HG03175 (cell line): ENCODE data around the gene ARVCF.

ENCODE experiments used
- ATAC-seq: cut with Tn5 transposase; IDR thresholded peaks from one replicate; pipeline ENCODE4 v1.9.1; 2021; ENCODE audit warnings: mild to moderate bottlenecking, moderate library complexity; ENCODE audit not compliant: unreplicated experiment

Gene ARVCF

DNA sequence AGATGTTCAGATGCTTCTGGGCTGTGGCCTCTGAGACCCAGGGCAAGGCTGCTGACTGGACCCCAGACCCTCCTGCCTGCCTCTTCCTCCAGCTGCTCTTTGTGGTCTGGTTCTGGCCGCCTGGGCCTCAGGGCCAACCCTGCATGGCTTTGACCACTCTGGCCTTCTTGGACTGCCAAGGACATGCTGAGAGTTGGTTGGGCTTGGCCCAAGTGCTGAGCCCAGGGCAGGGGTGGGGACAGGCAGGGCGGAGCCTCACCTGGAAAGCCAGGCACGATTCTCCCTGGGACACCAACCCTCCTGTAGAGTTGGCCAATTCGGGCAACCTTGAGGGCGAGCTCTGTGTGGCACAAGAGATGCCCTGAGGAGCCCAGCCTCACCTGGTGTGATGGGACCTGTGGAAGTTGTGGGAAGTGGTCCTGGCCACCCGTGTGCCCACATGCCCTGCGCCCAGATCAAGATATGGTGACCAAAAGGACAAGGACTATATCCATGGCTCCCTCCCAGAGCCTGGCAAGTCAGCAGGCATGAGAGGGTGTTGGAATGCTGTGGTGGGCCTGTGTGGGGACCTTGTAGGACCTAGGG lies 15.9 kb upstream of the ARVCF start:
- ATAC-seq: no peak

DNA sequence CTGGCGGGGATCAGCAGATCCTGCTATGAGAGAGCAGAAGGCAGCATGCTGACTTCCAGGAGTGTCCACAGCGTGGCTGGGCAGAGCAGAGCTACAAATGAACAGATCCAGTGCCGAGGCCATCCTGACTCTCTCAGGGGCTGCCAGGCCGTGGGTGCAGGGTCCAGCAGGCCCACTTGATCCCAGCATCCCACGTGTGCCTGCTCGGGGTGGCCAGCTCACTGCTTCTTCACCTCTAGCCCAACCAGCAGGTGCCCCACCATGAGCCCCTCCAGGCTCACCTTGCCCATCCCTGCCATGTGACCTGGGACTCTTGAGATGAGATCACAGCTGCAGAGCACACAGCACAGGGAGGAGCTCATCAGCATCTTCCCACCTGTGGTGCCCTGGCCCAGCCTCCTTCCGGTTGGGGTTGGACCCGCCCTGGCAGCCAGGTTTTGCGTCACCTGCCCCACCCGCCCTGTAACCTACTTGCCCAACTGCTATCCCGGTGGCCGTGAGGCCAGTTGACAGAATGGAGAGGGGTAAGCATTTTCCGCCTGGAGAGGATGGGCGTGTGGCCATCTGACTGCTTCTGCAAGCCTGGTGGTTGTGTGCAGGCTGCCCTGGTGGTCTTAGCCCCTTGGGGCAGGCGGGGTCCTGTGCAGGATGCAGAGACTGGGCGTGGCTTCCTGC lies 15.2 kb upstream of the ARVCF start:
- no peak for ATAC-seq

DNA sequence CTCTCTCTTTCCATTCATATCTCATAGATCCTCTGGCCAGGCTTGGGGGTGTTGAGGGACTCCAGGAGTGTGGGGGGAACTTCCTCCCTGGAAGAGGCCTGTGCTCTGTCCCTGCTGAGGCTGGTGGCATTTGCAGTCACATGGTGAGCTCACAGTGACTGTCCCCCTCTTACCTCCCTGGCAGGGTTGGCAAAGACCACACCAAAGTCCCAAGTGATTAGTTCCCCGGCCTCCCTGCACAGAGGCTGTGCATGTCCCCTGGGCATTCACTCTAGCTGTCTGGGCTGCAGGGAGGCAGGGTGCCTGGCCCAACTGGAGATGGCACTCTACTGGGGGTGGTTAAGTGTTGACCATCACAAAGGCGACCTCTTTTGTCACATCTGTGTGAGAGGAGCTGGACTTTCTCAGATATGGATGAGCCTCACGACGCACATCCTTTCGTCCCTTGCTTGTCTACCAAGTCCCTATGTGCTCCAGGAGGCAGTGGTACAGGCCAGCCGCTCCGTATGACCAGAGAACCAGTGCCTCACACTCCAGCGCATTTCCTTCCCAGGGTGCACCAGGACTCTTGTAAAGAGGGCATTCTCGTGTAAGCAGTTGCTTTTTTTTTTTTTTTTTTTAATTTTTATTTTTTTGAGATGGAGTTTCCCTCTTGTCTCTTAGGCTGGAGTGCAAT lies 13.1 kb upstream of the ARVCF start:
- ATAC-seq: no peak

DNA sequence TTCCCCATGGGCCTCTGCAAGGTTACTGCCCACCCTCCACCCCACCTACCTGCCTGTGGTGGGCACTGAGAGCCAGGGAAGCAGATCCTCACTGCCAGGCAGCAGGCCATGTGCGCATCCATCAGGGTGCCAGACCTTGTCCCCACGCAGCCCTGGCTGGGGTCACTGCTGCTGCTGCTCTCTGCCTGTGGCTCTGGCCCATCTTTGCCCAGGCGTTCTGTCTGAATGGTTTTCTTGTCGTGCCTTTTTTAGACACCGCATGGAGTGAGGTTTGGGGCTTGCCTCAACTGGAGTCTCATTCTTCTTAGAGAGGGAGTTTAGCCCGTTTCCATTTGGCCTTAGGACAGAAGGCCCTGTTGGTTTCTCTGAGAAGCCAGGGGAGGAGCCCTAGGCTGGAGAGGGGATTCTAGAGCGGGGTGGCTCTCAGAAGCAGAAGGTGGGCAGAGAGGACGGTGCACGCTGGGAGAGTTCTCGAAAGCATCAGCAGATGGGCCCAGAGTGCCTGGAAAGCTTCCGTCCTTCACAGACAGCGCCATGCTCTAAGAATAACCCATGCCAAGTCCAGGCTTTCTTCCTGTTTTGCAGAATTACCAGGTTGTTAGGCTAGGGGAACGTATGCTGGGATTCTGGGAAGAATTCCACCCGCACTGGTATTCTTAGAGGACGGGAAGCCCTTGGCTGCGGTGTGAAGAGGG lies 12.4 kb upstream of the ARVCF start:
- ATAC-seq: no peak

DNA sequence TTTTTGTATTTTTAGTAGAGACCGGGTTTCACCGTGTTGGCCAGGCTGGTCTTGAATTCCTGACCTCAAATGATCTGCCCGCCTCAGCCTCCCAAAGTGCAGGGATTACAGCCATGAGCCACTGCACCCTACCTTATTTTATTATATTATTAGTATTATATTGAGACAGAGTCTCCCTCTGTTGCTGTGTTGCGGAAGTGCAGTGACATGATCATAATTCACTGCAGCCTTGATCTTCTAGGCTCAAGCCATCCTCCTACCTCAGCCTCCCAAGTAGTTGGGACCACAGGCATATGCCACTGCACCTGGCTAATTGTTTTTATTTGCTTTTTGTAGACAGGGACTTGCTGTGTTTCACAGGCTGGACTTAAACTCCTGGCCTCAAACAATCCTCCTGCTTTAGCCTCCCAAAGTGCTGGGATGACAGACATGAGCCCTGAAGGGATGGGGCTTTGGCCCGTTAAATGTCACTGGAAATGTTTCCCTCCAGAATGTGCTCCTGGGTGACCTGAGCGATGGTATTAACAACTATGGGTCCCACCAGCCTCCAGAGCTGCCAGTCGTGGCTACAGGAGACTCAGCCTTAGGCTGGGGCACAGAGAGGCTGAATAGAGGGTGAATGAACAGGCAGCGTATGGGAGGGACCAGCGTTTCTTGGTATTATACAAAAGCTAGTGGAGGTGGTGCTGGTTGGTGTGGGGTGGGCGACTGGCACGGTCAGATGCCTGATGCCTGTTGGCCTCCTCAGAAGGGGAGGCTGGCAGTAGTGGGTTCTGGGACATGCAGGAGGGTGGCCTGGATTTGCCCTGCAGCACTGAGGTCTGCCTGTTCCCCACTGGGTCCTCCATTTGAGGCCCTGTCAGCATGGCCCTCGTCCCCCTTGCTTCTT lies 11.6 kb upstream of the ARVCF start:
- ATAC-seq: no peak

DNA sequence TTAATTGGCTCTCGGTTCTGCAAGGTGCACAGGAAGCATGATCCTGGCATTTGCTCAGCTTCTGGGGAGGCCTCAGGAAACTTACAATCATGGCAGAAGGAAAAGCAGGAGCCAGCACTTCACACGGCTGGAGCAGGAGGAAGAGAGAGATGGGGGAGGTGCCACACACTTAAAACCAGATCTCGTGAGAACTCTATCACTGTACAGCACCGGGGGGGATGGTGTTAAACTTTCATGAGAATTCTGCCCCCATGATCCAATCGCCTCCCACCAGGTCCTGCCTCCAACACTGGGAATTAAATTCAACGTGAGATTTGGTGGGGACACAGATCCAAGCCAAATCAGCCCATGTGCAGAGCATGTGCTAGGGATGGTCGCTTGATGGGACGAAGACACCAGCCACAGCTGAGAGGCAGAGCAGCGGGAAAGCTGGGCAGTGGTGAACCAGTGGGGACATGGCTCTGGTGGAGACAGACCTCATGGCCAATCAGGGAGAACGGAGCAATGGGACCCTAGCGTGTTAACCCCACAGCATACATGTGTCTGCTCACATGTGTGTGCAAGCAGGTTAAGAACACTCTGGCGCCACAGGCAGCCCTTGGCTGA lies 10.5 kb upstream of the ARVCF start:
- ATAC-seq: no peak

DNA sequence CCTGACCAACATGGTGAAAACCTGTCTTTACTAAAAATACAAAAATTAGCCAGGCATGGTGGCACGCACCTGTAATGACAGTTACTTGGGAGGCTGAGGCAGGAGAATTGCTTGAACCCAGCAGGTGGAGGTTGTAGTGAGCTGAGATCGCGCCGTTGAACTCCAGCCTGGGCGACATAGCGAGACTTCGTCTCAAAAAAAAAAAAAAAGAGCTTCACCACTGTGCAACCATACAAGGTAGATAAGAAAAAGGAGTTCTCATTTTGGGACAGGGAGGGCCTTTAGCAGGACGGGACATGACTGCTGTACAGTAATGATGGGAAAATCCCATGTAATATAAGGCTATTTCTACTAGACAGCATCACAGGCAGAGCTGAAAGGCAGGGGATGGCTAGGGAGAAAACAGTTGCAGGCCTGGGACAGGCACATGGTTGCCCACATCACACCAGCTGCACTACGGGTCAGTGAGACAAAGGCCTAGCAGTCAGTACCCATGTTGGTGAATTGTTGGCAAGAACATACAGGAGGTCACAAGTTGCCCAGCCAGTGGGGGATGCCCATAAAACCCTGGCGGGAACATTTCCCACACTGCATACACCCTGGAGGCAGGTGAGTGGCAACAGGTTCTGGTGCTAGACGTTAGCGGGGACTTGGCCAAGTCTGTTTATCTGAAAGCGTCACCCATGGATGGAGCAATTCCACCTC lies 9.7 kb upstream of the ARVCF start:
- no peak for ATAC-seq

DNA sequence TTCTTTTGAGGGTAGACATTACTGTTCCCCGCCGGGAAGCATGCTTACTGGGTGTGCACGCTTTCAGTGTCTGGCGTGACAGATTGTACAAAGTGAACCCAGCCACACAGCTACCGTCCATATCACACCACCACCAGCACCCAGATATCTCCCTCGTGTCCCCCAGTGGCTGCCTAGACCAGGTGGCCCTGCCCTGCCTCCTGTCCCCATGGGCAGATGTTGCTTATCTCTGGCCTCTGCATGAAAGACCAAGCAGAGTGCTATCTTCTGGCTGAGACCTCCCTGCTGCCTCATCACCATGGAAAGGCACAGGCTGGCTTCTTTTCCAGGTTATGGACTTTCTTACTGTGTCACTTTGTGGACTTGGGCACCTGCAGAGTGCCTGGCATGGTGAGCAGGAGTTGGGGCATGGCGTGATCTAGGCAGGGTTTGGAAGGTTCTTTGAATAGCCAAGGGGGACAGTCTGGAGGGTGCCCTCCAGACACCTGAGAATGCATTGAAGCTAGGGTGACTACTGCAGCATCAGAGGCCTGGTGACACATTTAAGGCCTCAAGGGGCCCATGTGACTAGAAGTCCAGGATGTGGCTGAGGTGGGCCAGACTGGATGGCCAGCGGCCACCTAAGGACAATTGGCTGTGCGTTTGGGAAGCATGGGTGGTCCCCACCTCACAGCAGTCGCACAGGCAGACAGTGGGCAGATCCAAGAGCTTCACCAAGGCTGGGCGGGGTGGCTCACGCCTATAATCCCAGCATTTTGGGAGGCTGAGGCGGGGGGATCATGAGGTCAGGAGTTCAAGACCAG lies 9.0 kb upstream of the ARVCF start:
- no peak for ATAC-seq

DNA sequence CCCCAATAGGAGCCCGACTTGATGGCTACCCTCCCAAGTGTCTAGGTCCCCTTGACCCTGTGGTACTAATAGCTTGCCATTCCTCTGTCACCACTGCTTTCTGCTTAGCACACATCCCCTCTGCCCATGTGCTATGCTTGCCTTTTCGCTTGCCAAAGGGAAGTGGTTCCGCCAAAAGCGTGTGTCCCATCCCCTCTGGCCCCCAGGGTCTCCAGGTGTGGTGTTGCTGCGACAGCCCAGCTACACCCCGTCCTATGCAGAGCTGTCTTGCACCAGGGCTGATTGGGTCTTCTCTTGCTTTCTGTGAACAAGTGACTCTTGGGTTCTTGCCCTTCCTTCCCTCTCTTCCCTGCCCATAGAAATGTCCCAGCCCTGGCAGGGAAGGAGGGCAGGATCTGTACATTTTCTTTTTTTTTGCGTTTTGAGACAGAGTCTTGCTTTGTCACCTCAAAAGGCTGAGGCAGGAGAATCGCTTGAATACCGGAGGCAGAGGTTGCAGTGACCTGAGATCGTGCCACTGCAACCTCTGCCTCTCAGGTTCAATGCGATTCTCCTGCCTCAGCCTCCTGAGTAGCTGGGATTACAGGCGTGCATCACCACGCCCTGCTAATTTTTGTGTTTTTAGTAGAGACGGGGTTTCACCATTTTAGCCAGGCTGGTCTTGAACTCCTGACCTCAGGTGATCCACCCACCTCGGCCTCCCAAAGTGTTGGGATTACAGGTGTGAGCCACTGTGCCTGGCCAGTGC lies 8.2 kb upstream of the ARVCF start:
- no peak for ATAC-seq

DNA sequence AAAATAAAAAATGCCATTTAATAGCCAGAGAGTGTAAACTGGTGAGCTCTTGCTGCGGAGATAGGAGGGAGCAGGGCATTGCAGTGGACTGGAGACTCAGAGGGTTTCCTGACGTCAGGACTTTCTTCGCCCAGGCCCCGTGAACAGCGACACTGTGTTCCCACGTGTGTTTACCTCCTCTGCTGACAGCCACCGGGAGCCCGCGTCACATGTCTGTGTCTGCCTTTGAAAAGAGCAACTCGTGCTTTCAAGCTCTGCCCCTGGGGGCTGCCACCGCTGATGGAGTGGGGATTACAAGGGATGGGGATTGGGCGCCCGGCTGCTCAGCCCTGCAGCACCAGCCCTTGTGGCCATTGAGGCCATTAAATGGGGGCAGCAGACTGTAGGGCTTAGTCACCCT lies 7.6 kb upstream of the ARVCF start:
- ATAC-seq: no peak

DNA sequence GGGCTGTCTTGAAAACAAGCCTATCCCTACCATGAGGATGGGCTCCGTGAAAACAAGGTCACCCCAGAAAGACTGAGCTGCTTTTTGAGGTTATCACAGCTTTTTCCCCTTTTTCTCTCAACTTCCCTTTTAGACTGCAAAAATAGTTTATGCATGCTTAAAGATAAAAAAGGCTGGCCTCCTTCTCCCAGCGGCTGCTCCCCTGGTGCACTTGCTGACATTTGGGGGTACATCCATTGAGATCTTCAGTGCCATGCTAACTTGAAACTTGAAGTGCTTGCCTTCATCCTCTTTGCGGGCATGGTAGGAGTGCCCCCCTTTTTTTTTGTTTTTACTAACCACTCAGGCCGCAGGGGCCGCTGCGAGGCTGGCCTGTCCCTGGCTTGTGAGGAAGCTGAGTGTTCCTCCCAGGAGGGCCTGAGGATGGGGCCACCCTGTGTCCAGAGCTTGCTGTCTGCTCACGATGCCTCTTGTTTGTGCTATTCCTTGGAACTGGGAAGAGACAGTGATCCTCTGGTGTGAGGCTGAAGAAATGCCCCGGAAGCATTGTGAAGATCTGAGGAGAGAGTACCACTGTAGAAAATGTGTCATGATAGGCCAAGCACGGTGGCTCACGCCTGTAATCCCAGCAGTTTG lies 6.5 kb upstream of the ARVCF start:
- ATAC-seq: no peak

DNA sequence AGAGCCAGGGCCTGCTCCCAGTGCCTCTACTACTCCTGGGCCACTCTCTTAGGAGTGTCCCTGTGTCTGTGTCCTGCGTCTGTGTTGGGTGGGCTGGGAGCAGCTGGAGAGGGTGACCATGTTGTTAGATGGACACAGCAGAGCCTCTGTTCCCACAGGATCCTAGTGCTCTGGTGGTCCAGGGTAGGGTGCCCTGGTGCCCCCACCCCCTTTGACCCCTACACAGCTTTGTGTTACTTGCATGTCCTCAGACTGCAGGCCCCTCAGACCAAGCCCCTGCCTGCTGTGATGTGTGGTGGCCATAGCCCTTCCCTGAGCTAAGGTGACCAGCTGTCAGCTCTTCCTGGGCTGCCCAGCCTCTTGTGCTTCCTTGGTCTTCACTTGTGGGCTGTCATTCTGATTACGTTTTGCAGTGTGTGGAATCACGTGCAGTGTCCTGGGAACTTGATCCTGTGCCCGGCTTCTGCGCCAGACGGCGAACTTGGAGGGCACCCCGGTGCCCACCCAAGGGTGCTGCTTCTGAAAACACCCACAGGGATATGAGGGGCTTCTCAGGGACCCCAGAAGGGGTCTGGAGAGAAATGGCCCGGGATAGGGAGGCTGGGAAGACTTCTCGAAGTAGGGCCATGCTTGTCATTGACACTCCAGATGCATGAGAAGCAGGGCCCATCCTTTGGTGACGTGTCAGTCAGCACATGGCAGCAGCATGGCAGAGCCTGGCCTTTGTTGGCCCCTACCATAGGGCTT lies 5.8 kb upstream of the ARVCF start:
- ATAC-seq: no peak

DNA sequence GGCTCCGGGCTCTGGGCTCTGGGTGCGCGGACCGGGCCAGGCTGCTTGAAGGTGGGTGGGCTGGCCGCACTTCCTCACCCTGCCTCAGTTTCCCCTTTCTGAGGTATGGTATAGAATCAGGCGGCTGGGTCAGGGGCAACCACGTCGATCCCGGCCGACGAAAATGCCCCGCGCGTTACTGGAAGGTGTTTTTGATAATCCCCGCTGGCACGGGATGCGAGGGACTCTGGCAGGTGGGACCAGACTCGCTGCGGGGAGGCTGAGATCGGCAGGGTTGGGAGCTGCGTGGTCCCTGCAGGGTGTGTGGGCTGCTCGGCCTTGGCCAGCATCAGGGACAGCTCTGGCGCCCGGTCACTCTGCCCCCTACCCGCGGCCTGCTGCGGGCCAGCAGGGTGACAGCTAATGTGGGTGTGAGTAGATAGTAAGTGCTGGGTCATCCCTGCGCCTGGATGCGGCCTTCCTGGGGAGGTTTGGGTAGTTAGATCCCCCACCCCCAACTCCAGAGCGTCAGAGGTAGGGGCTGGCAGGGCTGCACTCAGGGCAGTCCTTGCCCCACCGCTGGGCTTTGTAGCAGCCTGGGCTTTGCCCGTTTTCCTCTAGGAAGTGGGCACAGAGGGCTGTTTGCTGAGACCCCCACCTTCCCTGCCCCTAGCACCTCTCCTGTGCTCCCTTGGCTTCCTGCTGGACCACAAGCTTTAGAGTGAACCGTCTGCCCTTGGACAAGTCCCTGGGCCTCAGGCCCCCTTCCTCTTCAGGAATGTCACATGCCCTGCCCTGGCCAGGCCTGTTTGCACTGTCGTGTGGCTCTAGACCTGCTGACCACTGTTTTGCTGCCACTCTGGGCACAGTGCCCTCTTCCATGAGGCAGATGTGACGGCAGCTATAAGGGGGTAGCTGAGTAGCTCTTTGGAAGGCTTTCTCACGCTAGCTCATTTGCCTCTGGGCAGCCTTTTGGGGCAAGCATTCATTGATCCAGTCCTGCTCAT lies 4.9 kb upstream of the ARVCF start:
- peak; percentile 4 for ATAC-seq

DNA sequence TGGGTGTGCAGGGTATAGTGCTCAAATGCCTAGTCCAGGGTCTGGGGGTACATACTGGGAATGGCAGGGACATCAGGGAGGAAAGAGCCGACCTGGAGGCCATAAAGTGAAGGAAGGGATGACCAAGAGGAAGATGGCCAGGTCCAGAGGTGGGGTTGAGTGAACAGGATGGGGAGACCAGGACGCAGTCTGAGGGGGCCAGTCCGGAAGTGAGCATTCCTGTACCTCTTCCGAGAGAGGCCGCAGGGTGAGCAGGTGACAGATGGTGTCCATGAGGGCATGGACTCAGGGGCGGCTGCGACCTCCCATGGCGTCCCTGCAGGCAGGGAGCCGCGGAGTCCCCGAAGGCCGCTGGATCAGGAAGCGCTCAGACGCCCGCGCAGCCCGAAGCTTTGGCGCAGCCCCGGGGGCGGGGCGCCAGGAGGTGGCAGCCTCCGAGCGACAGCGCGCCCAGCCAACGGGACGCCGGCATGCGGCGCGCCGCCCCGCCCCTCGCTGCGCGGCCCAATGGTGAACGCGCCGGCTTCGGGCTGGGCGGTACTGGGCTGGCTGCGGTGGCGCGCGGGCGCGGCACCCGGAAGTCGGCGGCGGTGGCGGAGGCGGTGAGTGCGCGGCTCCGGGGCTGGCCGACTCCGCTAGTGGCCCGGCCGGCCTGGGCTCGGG lies 4.0 kb upstream of the ARVCF start, which contains the start of gene TANGO2:
Gene TANGO2 (plus strand): TSS at position 578 of the 663 bp plus-strand sequence. CDS start 15,689 bp downstream, outside the sequence.
- peak; percentile 80 for ATAC-seq
